SK-N-SH (cell line): ENCODE results near the gene RERG. TPM values are rescaled to one million over a fixed set of nuclear protein-coding genes. Genes with fewer than 3 reads are reported as not detected.
"Not testable (repeated sequence)": the region's sequence is repeated elsewhere in the genome, so short reads cannot be mapped to it uniquely, and the experiment has no call there.

Source experiments
- CTCF ChIA-PET: fragments of 300-600, 350-600 bp; formaldehyde crosslinking; extraction: SDS; loops from one replicate; lab custom pipeline; 2021; lab: Yijun Ruan, JAX
- POLR2A ChIA-PET: fragments of 350-600 bp; sonication (Branson Sonifier 250); formaldehyde crosslinking; extraction: SDS; loops from one replicate; lab custom pipeline; 2020; ENCODE audit warnings: antibody characterized with exemption, inconsistent platforms; lab: Yijun Ruan, JAX
- DNase-seq: peaks from one replicate; pipeline ENCODE4 v3.0.0; 2012
- H2AFZ ChIP-seq: fragments of 200-600 bp; sonication (generic); 2 replicates; pipeline ENCODE4 v1.8.1; 2016; ENCODE audit warnings: antibody characterized with exemption, mild to moderate bottlenecking, low read depth
- H3F3A ChIP-seq: fragments of 200-600 bp; sonication (generic); replicated peaks from 2 replicates; pipeline ENCODE3; 2016; ENCODE audit warnings: antibody characterized with exemption, mild to moderate bottlenecking; ENCODE audit not compliant: insufficient read depth
- H3K27ac ChIP-seq, 2 experiments: fragments of 200-500 bp in 1 of 2; fragments of 200-600 bp in 1 of 2; sonication (Bioruptor generic) in 1 of 2; sonication (generic), shearing (Covaris generic) in 1 of 2; 2 replicates each; pipeline versions ENCODE4 v1.5.1 to v1.6.1; 2014 to 2016; ENCODE audit warnings: low read depth in 2 of 2, inconsistent platforms in 1 of 2, low read length in 1 of 2, mild to moderate bottlenecking in 1 of 2, mixed read lengths in 1 of 2
- H3K27me3 ChIP-seq: fragments of 200-600 bp; sonication (generic), shearing (Covaris generic); 2 replicates; pipeline ENCODE4 v1.6.1; 2016; ENCODE audit warnings: mixed run types; ENCODE audit not compliant: insufficient read depth
- H3K36me3 ChIP-seq, 2 experiments: fragments of 200-500 bp in 1 of 2; fragments of 200-600 bp in 1 of 2; sonication (Bioruptor generic) in 1 of 2; sonication (generic) in 1 of 2; replicated peaks in 1 of 2; 2 replicates each; pipeline versions ENCODE3 to v1.5.1; 2014 to 2016; ENCODE audit warnings: low read length in 1 of 2, mild to moderate bottlenecking in 1 of 2; ENCODE audit not compliant: insufficient read depth in 2 of 2, control insufficient read depth in 1 of 2
- H3K4me1 ChIP-seq, 2 experiments: fragments of 200-500 bp in 1 of 2; fragments of 200-600 bp in 1 of 2; sonication (Bioruptor generic) in 1 of 2; sonication (generic), shearing (Covaris generic) in 1 of 2; 2 replicates each; pipeline versions ENCODE4 v1.5.1 to v1.6.1; 2014 to 2016; ENCODE audit warnings: low read depth in 1 of 2, low read length in 1 of 2, mixed run types in 1 of 2; ENCODE audit not compliant: insufficient read depth in 2 of 2, control insufficient read depth in 1 of 2
- H3K4me2 ChIP-seq: fragments of 200-600 bp; sonication (generic), shearing (Covaris generic); 2 replicates; pipeline ENCODE4 v1.6.1; 2017; ENCODE audit warnings: mixed run types
- H3K4me3 ChIP-seq, 2 experiments: fragments of 200-500 bp in 1 of 2; fragments of 200-600 bp in 1 of 2; sonication (Bioruptor generic) in 1 of 2; sonication (generic), shearing (Covaris generic) in 1 of 2; 2 replicates each; pipeline versions ENCODE4 v1.5.1 to v1.8.1; 2014 to 2016; ENCODE audit warnings: low read depth in 2 of 2, inconsistent platforms in 1 of 2, low read length in 1 of 2, mild to moderate bottlenecking in 1 of 2, mixed read lengths in 1 of 2, moderate library complexity in 1 of 2
- H3K79me2 ChIP-seq: fragments of 200-600 bp; sonication (generic); 2 replicates; pipeline ENCODE4 v1.8.1; 2017; ENCODE audit warnings: mild to moderate bottlenecking; ENCODE audit not compliant: insufficient read depth
- H3K9ac ChIP-seq: fragments of 200-600 bp; sonication (generic); 2 replicates; pipeline ENCODE4 v1.6.1; 2017; ENCODE audit warnings: mixed run types
- H3K9me2 ChIP-seq: fragments of 200-600 bp; sonication (generic); 2 replicates; pipeline ENCODE4 v1.6.1; 2017; ENCODE audit warnings: mixed run types
- H3K9me3 ChIP-seq: fragments of 200-600 bp; sonication (generic); 2 replicates; pipeline ENCODE4 v1.6.1; 2017; ENCODE audit warnings: mixed run types, mild to moderate bottlenecking, moderate library complexity
- H4K20me1 ChIP-seq: fragments of 200-600 bp; sonication (generic); 2 replicates; pipeline ENCODE4 v1.6.1; 2017; ENCODE audit warnings: mild to moderate bottlenecking, mixed run types; ENCODE audit not compliant: insufficient read depth
- NRF1 ChIP-seq: IDR thresholded peaks from 2 replicates; pipeline ENCODE4 v1.6.1; 2012; ENCODE audit warnings: low read depth, mild to moderate bottlenecking, low read length
- PBX3 ChIP-seq: IDR thresholded peaks from 2 replicates; pipeline ENCODE4; 2012
- RAD21 ChIP-seq: IDR thresholded peaks from 2 replicates; pipeline ENCODE4 v1.6.1; 2012; ENCODE audit warnings: mild to moderate bottlenecking, low read length
- SMC3 ChIP-seq: IDR thresholded peaks from 2 replicates; pipeline ENCODE4 v1.6.1; 2012; ENCODE audit warnings: low read depth, low read length, improper control_type of control experiment
- TCF12 ChIP-seq: IDR thresholded peaks from 2 replicates; pipeline ENCODE4 v1.4.0; 2012
- WGBS: methylation state at CpG from one replicate; pipeline ENCODE4 v1.1.6; 2017; ENCODE audit warnings: low lambda C conversion rate; 5-methylcytosine and 5-hydroxymethylcytosine counted together
- polyA plus RNA-seq, 3 experiments: library from polyadenylated mRNA; depleted of rRNA; stranded (reverse); fragments of >200 nt; gene quantifications; 2 replicates each; pipeline ENCODE4 v1.2.3, GENCODE V29; 2012
- TF ChIP-seq, protein P1 (sequence below): fragments of 200-600 bp; sonication (generic); IDR thresholded peaks from 2 replicates; pipeline ENCODE4 v1.6.1; 2017; ENCODE audit warnings: antibody characterized with exemption, mild to moderate bottlenecking, moderate library complexity

RERG gene
- polyA plus RNA-seq, 1 of the 3 experiments (the other 2 are of a cell fraction) = 0.49 TPM

DNA sequence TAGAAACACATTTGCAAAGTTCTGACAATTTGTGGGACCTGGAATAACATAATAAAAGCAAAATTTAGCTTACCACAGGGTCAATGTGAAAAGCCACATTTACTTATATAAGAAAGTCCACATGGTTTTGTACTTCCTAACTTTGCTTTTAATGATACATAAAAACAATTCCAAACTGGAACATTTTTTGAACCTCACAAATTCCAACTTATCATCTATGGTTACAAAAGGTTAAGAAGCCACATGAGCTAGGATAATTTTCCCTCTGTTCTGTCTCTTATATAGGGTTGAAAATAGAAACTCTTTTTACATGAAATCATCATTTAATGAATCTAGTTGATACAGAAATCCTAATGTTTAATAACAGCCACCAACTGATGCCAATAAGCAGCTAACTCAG is 8.9 kb upstream of the RERG start (continued):
- TF ChIP-seq NRF1 = no peak

DNA sequence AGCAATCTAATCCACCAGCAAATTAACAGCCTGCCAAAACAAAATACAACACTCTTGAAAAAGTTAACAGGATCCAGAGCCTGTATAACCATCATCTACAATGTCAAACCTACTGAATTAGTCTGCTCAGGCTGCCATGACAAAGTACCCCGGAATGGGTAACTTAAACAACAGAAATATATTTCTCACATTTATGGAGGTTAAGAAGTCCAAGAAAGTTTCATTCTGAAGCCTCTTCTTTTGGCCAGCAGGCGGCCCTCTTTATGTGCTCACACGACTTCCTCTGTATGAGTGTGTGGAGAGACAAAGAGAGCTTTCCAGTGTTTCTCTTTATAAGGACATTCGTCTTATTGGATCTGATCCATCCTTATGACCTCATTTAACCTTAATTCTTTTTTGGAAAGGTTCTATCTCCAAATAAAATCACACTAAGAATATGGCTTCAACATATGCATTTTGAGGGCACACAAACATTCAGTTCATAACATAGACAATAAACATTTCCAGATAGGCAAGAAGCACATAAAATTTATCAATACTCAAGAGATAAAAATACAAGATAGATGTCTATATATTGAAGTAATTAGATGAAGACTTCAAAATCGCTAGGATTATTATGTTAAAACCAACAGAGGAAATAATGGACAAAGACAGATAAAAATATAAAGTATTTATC is 5.9 kb upstream of the RERG start:
- peak; percentile 26 for DNase-seq
- WGBS = 3% methylated on average over 5 of the region's 5 CpGs
- H3K36me3 ChIP-seq = no peaks in the 10 kb centered on the region
- peak overlapping the region in 1 of 2 experiments; percentile 22; a peak in 1 of 4 replicates for H3K4me3 ChIP-seq
- CTCF ChIA-PET = interaction anchor here (0.5 to 2.8 kb wide), 14 partner anchors 9 to 298 kb away, joined by 3 to 10 read pairs (median 4); no protein-coding TSS in a partner anchor
- H3F3A ChIP-seq = no peaks in the 10 kb centered on the region
- no peaks in the 10 kb centered on the region for H4K20me1 ChIP-seq
- no peak overlapping the region for H3K4me2 ChIP-seq
- no peak overlapping the region for H3K9ac ChIP-seq
- no peak overlapping the region for H2AFZ ChIP-seq
- no peaks in the 10 kb centered on the region for H3K9me2 ChIP-seq
- no peaks in the 10 kb centered on the region for H3K79me2 ChIP-seq
- no peaks in the 10 kb centered on the region; a peak in 1 of 4 replicates for H3K4me1 ChIP-seq
- POLR2A ChIA-PET = no interaction called here
- TF ChIP-seq NRF1 = no peak
- TF ChIP-seq, protein P1, sequence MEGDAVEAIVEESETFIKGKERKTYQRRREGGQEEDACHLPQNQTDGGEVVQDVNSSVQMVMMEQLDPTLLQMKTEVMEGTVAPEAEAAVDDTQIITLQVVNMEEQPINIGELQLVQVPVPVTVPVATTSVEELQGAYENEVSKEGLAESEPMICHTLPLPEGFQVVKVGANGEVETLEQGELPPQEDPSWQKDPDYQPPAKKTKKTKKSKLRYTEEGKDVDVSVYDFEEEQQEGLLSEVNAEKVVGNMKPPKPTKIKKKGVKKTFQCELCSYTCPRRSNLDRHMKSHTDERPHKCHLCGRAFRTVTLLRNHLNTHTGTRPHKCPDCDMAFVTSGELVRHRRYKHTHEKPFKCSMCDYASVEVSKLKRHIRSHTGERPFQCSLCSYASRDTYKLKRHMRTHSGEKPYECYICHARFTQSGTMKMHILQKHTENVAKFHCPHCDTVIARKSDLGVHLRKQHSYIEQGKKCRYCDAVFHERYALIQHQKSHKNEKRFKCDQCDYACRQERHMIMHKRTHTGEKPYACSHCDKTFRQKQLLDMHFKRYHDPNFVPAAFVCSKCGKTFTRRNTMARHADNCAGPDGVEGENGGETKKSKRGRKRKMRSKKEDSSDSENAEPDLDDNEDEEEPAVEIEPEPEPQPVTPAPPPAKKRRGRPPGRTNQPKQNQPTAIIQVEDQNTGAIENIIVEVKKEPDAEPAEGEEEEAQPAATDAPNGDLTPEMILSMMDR = peak; percentile 80
- peak; percentile 60 for TF ChIP-seq RAD21
- TF ChIP-seq SMC3 = peak; percentile 67
- no peaks in the 10 kb centered on the region for H3K9me3 ChIP-seq
- no peak overlapping the region for H3K27ac ChIP-seq
- peaks cover 9% of the 10 kb centered on the region; the same call in 1 of the 2 replicates for H3K27me3 ChIP-seq

GRCh38 chr12:15225863-15226218 is 4.6 kb upstream of the RERG start:
- 10% methylated on average over 3 of the region's 3 CpGs for WGBS
- H3K27ac ChIP-seq, H3K9me2 ChIP-seq, DNase-seq, H3K4me1 ChIP-seq, H4K20me1 ChIP-seq, H3K4me3 ChIP-seq, H3K4me2 ChIP-seq, H3K36me3 ChIP-seq, H3K79me2 ChIP-seq, H3F3A ChIP-seq, H3K9ac ChIP-seq, POLR2A ChIA-PET, H3K27me3 ChIP-seq, H2AFZ ChIP-seq, H3K9me3 ChIP-seq: not testable (repeated sequence)
- CTCF ChIA-PET = interaction anchor here (1.0 to 2.0 kb wide), 2 partner anchors 300 to 613 kb away, joined by 3 to 5 read pairs; no protein-coding TSS in a partner anchor
- TF ChIP-seq PBX3 = peak; percentile 46
- TF ChIP-seq TCF12 = peak; percentile 74
